Measurements from ENCODE around the gene CEBPE. TPM values are rescaled to one million over a fixed set of nuclear protein-coding genes. Genes with fewer than 3 reads are reported as not detected.

Gene CEBPE
- total RNA-seq, 1 experiment from 2014 or later, result not detected

GRCh38 chr14:23125933-23126524 is 7.0 kb upstream of the CEBPE start:
- BruUV-seq (replicated peaks), result no TSS peak
- no peaks in the 10 kb centered on the region for H3K9me3 ChIP-seq (ENCODE audit: control insufficient read depth in 1 of 2, insufficient read depth in 1 of 2, low read depth in 1 of 2, low read length in 2 of 2)
- H2AFZ ChIP-seq (ENCODE audit: low read depth, low read length, poor library complexity, severe bottlenecking), result no peak overlapping the region
- no peaks in the 10 kb centered on the region for H3K36me3 ChIP-seq (ENCODE audit: control insufficient read depth in 1 of 2, insufficient read depth in 2 of 2, low read length in 2 of 2)
- no peak overlapping the region for H3K4me2 ChIP-seq (ENCODE audit: low read length)
- no peaks in the 10 kb centered on the region for H3K79me2 ChIP-seq (ENCODE audit: insufficient read depth, low read length)
- CTCF ChIA-PET, result interaction anchor here (2.1 kb wide), 1 partner anchor 59 kb away, joined by 5 read pairs; no protein-coding TSS in a partner anchor
- no peak overlapping the region for H3K9ac ChIP-seq (ENCODE audit: low read length)
- no peak overlapping the region for H3K27ac ChIP-seq (ENCODE audit: low read depth, low read length)
- H3K4me3 ChIP-seq (replicated peaks in 1 of 2; ENCODE audit: low read depth in 1 of 2, low read length in 2 of 2), result no peak overlapping the region
- H3K27me3 ChIP-seq (ENCODE audit: insufficient read depth, low read length), result no peaks in the 10 kb centered on the region
- POLR2A ChIA-PET, result interaction anchor here (0.6 kb wide), 1 partner anchor 243 kb away, joined by 3 read pairs; no protein-coding TSS in a partner anchor
- ATAC-seq, result no peak
- H4K20me1 ChIP-seq (ENCODE audit: insufficient read depth), result no peaks in the 10 kb centered on the region
- intact Hi-C loops (cut with micrococcal nuclease), result no loop called here
- no peak for DNase-seq (ENCODE audit: low read depth, low spot score)
- no peaks in the 10 kb centered on the region for H3K4me1 ChIP-seq (ENCODE audit: control insufficient read depth in 1 of 2, insufficient read depth in 2 of 2, low read length in 2 of 2)
- RAD21 ChIA-PET (ENCODE audit: low non-redundant PET in 1 of 2, low total read pairs in 2 of 2, uncharacterized antibody in 2 of 2, unreplicated experiment in 2 of 2), result no interaction called here
- no peaks in the 10 kb centered on the region for H3K9me2 ChIP-seq (ENCODE audit: insufficient read depth)
- no peak for TF ChIP-seq ZNF274 (IDR thresholded peaks at IDR 0.05; ENCODE audit: low read depth, low read length)
- TF ChIP-seq ZBTB33 (IDR thresholded peaks at IDR 0.05; ENCODE audit: extremely low read depth, insufficient replicate concordance, low read length), result no peak
- TF ChIP-seq SRF (IDR thresholded peaks at IDR 0.05; ENCODE audit: low read depth), result no peak
- no peak for TF ChIP-seq YY1 (IDR thresholded peaks at IDR 0.05; ENCODE audit: extremely low read depth, insufficient replicate concordance, low read depth, low read length)
- TF ChIP-seq REST (IDR thresholded peaks at IDR 0.05; ENCODE audit: low read depth), result no peak
- no peak for TF ChIP-seq ELF1 (IDR thresholded peaks at IDR 0.05; ENCODE audit: borderline replicate concordance, low read depth)
- no peak for TF ChIP-seq MAX (IDR thresholded peaks at IDR 0.05)
